MCF 10A (cell line): ENCODE measurements around the gene PHF5A. TPM values are rescaled to one million over a fixed set of nuclear protein-coding genes. Genes with fewer than 3 reads are reported as not detected.
A peak's percentile ranks its signal among the peaks of the same experiment; 100 is the strongest.

Experiments used
- BruUV-seq: library from RNA; stranded (reverse); fragments of 400-500 nt; replicated peaks from 2 replicates; lab custom pipeline; 2021; lab: Mats Ljungman, UMichigan
- CTCF ChIA-PET: fragments of 300-600 bp; sonication (Branson Sonifier 250); formaldehyde crosslinking; extraction: SDS; loops from one replicate; lab custom pipeline; 2021; ENCODE audit warnings: antibody characterized with exemption, inconsistent platforms; lab: Yijun Ruan, JAX
- POLR2A ChIA-PET: fragments of 300-600, 350-650 bp; sonication (Branson Sonifier 250); formaldehyde crosslinking; extraction: SDS; loops from one replicate; lab custom pipeline; 2020; ENCODE audit warnings: antibody characterized with exemption, inconsistent platforms; lab: Yijun Ruan, JAX
- DNase-seq: peaks from one replicate; pipeline ENCODE4 v3.0.0-alpha.2; 2018; ENCODE audit not compliant: unreplicated experiment
- H3K27ac Mint-ChIP-seq: one replicate; pipeline ENCODE4 v1.8.0; 2022; ENCODE audit warnings: mild to moderate bottlenecking, low read depth, mixed read lengths; ENCODE audit not compliant: unreplicated experiment
- H3K27me3 Mint-ChIP-seq: one replicate; pipeline ENCODE4 v1.8.0; 2022; ENCODE audit warnings: mixed read lengths; ENCODE audit not compliant: insufficient read depth, unreplicated experiment
- H3K36me3 Mint-ChIP-seq: one replicate; pipeline ENCODE4 v1.8.0; 2022; ENCODE audit warnings: mild to moderate bottlenecking, moderate library complexity, mixed read lengths; ENCODE audit not compliant: insufficient read depth, unreplicated experiment
- H3K4me1 Mint-ChIP-seq: one replicate; pipeline ENCODE4 v1.8.0; 2022; ENCODE audit warnings: mixed read lengths; ENCODE audit not compliant: insufficient read depth, unreplicated experiment
- H3K4me3 Mint-ChIP-seq: one replicate; pipeline ENCODE4 v1.8.0; 2022; ENCODE audit warnings: mild to moderate bottlenecking, moderate library complexity, mixed read lengths; ENCODE audit not compliant: unreplicated experiment
- H3K9me3 Mint-ChIP-seq: one replicate; pipeline ENCODE4 v1.8.0; 2022; ENCODE audit warnings: mixed read lengths; ENCODE audit not compliant: unreplicated experiment
- intact Hi-C: fragments of 100-400 bp; cut with micrococcal nuclease; formaldehyde crosslinking; loops from 2 replicates; pipeline ENCODE4 v1.14.1; 2022
- total RNA-seq: library from RNA; stranded (reverse); gene quantifications from 2 replicates; pipeline ENCODE4 v1.2.3, GENCODE V29; 2022
- TF ChIP-seq, protein P1 (sequence below): fragments of 200-600 bp; IDR thresholded peaks from one replicate; pipeline ENCODE4 v1.8.0; 2022; ENCODE audit warnings: antibody characterized with exemption, mild to moderate bottlenecking; ENCODE audit not compliant: unreplicated experiment

Gene PHF5A
- total RNA-seq, 1 experiment from 2014 or later, result 62.3 TPM

DNA sequence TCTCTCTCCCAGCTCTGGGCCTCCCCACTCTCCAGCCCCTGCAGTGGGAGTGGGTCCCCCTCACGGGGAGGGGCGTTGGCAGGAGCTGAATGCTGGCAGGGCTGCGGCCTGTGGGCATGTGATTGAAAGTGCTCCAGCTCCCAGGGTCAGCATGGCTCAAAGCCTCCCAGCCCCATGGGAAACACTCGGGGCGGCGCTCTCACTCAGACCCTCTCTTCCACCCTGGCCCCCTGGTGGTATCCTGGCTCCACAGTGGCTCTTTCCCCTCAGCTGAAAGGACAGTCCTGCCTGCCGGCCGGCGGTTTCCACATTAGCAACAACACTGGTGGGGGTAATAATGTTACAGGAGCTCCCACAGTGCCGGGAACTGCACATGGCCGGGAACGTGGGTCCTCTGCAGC is 40.3 kb upstream of the PHF5A start:
- BruUV-seq, result no TSS peak
- H3K27me3 Mint-ChIP-seq, result no peaks in the 10 kb centered on the region
- ChIA-PET POLR2A (no interaction called here), CTCF (interaction anchor here (0.9 kb wide), 1 partner anchor 9 kb away, joined by 5 read pairs; no protein-coding TSS in a partner anchor)
- no peak for DNase-seq
- TF ChIP-seq, protein P1, sequence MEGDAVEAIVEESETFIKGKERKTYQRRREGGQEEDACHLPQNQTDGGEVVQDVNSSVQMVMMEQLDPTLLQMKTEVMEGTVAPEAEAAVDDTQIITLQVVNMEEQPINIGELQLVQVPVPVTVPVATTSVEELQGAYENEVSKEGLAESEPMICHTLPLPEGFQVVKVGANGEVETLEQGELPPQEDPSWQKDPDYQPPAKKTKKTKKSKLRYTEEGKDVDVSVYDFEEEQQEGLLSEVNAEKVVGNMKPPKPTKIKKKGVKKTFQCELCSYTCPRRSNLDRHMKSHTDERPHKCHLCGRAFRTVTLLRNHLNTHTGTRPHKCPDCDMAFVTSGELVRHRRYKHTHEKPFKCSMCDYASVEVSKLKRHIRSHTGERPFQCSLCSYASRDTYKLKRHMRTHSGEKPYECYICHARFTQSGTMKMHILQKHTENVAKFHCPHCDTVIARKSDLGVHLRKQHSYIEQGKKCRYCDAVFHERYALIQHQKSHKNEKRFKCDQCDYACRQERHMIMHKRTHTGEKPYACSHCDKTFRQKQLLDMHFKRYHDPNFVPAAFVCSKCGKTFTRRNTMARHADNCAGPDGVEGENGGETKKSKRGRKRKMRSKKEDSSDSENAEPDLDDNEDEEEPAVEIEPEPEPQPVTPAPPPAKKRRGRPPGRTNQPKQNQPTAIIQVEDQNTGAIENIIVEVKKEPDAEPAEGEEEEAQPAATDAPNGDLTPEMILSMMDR, result no peak
- peaks cover 28% of the 10 kb centered on the region for H3K4me1 Mint-ChIP-seq
- H3K4me3 Mint-ChIP-seq, result no peak overlapping the region
- intact Hi-C loops, result no loop called here
- H3K9me3 Mint-ChIP-seq, result no peaks in the 10 kb centered on the region
- peaks cover 66% of the 10 kb centered on the region for H3K36me3 Mint-ChIP-seq
- no peak overlapping the region for H3K27ac Mint-ChIP-seq

DNA sequence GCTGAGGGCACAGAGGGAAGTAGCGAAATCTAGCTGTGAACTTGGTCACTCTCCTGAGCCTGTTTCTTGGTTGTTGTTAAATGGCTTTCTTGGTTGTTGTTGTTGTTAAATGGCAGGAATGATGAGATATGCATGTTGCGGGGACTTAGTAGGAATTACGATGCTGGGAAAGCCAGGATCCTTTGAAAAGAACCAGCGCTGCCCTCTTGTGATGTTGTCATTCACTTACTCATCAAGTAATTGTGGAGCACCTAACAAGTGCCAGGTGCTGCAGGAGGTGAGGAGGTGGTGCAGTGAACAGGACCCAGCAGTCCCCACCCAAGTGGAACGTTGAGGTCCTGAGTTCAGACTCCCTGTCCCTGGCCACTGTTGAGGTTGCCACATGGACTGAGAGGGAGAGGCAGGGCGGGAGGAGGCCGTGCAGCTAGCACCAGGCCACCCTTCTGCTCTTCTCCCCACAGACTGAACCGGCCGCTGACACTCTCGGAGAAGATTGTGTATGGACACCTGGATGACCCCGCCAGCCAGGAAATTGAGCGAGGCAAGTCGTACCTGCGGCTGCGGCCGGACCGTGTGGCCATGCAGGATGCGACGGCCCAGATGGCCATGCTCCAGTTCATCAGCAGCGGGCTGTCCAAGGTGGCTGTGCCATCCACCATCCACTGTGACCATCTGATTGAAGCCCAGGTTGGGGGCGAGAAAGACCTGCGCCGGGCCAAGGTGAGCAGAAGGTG is 39.0 kb upstream of the PHF5A start:
- no peaks in the 10 kb centered on the region for H3K27me3 Mint-ChIP-seq
- H3K9me3 Mint-ChIP-seq, result no peaks in the 10 kb centered on the region
- ChIA-PET CTCF (interaction anchor here (0.7 to 2.4 kb wide), 4 partner anchors 10 to 140 kb away, joined by 3 to 14 read pairs (median 4); no protein-coding TSS in a partner anchor), POLR2A (interaction anchor here (0.6 kb wide), 1 partner anchor 16 kb away, joined by 3 read pairs; no protein-coding TSS in a partner anchor)
- BruUV-seq, result no TSS peak
- peaks cover 70% of the 10 kb centered on the region for H3K36me3 Mint-ChIP-seq
- intact Hi-C loops, result no loop called here
- TF ChIP-seq, protein P1, result no peak
- no peak overlapping the region for H3K4me3 Mint-ChIP-seq
- H3K4me1 Mint-ChIP-seq, result peaks cover 16% of the 10 kb centered on the region
- no peak for DNase-seq
- peak overlapping the region; percentile 57 for H3K27ac Mint-ChIP-seq

DNA sequence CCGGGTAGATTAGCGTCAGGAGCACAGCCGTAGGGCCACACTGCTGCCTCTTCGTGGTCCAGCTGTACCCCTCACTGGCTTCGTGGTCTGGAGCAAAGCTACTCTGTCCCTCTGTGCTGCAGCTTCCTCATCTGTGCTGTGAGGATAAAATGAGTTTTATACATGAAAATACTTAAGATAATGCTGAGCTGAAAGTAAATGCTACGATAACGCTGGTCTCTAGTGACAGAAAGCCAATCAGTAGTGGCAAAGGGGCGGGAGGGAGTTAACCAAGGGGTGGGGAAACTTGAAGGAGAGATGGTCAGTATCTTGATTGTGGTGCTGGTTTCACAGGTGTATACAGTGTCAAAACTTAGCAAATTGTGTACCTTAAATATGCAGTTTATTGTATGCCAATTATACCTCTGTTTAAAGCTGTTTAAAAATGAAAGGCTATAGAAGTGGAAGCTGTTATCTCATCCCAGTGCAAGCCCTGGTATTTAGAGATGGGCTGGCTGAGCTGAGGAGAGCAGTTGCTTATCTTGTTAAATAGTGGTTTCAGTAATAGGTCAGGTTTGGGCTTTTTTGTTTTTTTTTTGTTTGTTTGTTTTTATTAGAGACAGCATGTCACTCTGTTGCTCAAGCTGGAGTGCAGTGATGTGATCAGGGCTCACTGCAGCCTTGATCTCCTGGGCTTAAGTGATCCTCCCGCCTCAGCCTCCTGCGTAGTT is 37.2 kb upstream of the PHF5A start:
- no peak for DNase-seq
- ChIA-PET POLR2A (interaction anchor here (0.7 to 3.5 kb wide), 3 partner anchors 36 to 648 kb away, joined by 4 to 21 read pairs (median 9); partner anchors contain the start of genes ACO2, PHF5A, TOB2 and XPNPEP3), CTCF (interaction anchor here (0.5 to 3.0 kb wide), 6 partner anchors 8 to 103 kb away, joined by 3 to 16 read pairs (median 6); no protein-coding TSS in a partner anchor)
- no peaks in the 10 kb centered on the region for H3K27me3 Mint-ChIP-seq
- no peak overlapping the region for H3K27ac Mint-ChIP-seq
- H3K9me3 Mint-ChIP-seq, result no peaks in the 10 kb centered on the region
- TF ChIP-seq, protein P1, result no peak
- H3K4me3 Mint-ChIP-seq, result no peak overlapping the region
- H3K4me1 Mint-ChIP-seq, result peaks cover 8% of the 10 kb centered on the region
- no TSS peak for BruUV-seq
- intact Hi-C loops, result no loop called here
- peaks cover 76% of the 10 kb centered on the region for H3K36me3 Mint-ChIP-seq

DNA sequence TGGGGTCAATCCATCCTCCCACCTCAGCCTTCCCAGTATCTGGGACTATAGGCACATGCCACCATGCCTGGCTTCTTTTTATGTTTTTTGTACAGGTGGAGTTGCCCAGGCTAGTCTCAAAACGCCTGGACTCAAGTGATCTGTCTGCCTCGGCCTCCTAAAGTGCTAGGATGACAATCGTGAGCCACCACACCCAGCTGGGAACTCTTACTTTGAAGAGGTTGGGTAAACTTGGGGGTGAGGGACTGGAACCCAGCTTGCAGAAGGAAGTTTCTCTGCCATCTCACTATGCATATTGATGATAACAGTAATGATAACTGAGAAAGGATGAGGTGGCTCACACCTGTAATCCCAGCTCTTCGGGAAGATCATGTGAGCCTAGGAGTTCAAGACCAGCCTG is 36.3 kb upstream of the PHF5A start:
- no TSS peak for BruUV-seq
- peaks cover 77% of the 10 kb centered on the region for H3K36me3 Mint-ChIP-seq
- CTCF ChIA-PET, result interaction anchor here (1.0 to 3.0 kb wide), 5 partner anchors 8 to 102 kb away, joined by 4 to 16 read pairs (median 5); no protein-coding TSS in a partner anchor

More for the DNA sequence above, 36.3 kb upstream of the PHF5A start:
- DNase-seq, result no peak
- Mint-ChIP-seq H3K9me3 (no peaks in the 10 kb centered on the region), H3K4me1 (peaks cover 8% of the 10 kb centered on the region), H3K4me3 (no peak overlapping the region), H3K27ac (no peak overlapping the region), H3K27me3 (no peaks in the 10 kb centered on the region)
- POLR2A ChIA-PET, result interaction anchor here (0.6 to 3.5 kb wide), 7 partner anchors 13 to 409 kb away, joined by 3 to 21 read pairs (median 4); partner anchors contain the start of genes ACO2, PHF5A and TOB2
- TF ChIP-seq, protein P1, result no peak
- intact Hi-C loops, result no loop called here
